NCI-H524 treated with DMSO at 0.1 percent for 48 hours (cell line): ENCODE data around the gene MICB.
"Not testable (repeated sequence)": the region's sequence is repeated elsewhere in the genome, so short reads cannot be mapped to it uniquely, and the experiment has no call there.

Source experiments
- DNase-seq: peaks from one replicate; lab custom pipeline; 2025; lab: John Stamatoyannopoulos, UW

MICB gene

DNA sequence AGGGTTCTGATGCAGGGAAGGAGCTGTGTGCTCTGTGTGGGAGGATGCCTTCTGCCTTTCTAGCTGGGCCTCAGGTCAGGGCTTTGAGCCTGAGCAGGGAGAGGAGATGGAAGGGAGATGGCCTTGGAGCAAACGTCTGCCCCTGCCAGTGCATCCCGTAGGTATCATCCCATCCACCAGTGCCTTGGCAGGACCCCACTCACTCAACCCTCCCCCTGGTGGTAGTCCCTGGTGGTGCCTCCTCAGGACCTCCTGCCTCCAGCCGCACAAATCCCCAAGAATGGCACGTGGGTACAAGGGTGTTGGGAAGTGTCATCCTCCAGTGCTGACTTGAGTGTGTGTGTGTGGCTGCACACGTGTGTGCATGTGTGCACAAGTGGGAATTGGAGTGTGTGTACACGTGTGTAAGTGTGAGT, 23.1 kb upstream of the MICB start:
- DNase-seq: no peak

DNA sequence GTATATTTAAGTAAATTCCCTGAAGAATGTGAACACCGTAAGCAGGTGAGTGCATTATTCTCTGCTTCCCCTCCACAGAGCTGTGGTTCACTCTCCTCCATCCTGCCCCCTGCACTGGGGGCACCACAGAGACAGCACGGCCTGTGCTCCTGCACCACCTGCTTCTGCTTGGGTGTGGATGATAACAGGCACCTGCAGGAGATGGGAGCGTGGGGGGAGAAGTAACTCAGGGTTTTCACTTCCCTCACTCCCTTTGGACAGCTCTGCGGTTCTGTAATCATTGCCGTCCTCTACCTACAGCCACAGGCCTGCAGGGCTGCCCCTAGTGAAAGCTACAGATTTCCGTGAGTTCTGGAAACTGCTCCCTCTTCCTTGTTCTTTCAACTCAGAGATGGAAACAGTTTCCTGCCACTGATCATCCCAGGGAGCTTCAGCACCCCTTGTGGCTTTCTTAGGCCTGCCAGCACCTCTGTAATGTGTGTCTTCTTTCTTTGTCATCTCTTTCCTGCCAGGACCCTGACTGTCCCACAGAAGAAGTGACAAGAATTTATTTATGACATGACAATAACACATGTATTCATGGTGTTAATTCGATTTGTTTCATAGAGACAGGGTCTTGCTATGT, 21.3 kb upstream of the MICB start:
- no peak for DNase-seq

DNA sequence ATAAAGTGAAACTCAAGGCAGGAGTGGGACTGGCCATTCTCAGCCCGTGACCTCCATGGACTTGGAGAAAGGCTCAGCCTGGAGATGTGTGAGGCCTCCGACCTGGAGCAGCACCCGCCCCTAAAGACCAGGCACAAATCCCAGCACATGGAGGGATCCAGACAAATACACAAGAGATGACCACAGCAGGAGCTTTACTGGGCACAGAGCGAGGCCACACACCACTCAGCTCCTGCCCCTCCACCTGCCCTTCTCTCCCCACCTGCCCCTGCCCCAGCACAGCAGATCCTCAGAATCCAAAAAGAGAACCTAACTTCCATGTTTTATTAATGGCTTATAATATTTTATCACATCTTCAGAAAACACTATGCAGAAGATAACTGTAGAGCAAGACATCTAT, 20.4 kb upstream of the MICB start:
- DNase-seq: no peak

DNA sequence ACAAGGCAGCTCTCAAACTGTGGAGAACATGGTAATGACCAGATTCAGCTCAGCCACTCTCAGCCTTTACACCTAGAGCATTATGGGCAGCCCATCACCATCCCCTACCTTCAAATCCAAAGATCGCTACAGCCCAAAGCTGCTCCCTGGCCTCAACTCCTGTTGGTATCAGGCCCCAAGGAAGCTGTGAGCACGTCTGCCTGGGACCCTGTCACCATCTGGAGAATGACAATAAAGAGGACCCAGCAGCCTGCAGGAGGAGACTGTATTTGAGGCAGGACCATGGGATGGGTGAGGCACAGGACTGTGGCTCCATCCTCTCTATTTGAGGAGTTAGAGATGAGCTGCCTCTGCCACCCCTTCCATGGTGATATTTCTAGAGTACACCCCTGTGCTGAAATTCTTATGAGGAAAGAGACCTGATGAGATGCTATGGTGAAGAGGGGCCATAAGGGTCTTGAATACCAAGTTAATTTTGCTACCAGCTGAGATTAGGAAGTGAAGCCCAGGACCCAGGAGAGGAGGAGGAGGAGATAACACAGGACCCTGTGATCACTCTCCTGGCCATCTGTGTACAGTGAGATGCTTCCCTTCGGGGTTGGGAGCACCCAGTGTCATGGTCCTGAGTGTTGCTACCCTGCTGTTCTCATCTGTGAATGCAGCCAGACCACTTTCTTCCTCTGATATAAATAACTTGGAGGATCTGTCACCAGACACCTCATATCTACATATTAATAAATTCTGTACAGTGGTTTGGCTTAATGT, 19.6 kb upstream of the MICB start:
- no peak for DNase-seq

DNA sequence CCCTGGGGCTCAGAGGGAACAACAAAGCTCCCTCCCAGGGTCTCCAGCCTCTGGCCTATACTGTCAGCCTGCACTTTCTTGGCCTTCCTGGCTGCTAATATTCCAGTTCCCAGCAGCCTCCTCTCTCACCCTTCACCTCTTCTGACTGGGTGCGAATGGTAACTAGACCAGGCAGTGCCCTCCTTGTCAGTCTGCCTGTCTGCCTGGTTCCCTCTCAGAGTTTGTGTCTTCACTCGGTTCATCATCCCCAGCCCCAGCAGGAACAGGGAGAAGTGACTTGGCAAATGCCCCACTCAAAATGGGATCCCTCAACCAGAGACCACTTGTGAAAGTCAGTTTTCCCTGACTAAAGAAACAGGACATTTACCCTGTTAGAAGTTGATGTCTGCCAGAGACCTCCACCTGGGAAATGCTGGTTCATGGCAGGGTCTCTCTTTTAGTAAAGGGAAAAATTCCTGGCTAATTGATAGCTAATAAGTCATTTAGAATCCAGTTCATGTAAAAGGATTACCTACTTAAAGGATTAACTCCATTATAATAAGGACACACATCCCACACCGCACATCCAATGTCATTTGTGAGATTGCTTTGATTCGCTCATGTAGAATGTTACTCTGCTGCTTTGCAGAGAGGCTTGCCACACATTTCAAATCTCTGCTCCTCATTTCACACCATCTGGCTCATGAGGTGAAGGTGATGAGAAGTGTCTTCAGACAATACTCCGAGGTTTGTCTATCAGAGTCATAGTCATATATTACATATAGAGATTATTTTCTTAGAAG, 18.6 kb upstream of the MICB start:
- no peak for DNase-seq

DNA sequence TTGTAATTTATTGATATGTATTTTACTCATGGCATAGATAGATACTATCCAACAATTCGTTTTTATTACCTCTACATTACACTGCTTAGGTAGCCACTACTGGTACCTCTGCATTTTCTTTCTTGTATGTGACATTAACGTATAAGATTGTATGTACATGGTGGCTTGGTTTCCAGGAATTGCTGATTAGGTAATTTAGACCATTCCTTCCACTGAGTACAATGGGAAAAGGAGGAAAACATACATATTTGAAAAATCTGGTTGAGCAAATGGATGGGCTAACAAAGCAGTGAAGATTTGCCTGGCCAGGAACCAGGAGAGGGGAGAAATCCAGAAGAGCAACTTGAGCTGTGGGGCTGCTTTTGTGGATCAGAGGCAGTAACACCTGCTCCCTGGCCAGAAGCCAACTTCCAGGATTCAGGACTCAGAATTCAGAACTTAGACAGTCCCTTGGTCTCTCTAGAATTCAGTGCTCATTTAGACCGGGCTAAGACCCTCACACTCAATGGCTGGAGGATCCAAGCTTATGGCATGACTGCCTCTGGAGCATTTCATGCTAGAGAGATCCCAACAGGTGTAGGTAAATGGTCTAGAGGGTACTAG, 17.9 kb upstream of the MICB start:
- no peak for DNase-seq

DNA sequence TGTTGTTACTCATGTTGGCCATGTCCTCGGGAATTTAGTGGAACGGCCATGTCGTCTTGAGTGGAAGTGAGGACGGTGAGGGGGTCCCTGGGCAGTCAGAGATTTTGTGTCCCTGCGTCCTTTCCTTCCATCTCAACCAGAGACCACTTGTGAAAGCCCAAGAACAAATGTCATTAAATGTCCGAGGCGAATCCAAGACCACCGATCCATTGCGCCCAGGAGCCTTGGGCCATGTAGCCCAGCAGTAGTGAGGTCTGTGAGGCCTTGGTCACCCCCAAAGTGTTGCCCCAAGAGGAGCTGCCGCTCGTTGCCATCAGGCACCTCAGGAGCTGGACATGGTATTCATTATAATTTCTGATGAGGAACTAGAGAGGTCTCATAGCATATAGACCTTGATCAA, 17.4 kb upstream of the MICB start:
- no peak for DNase-seq

DNA sequence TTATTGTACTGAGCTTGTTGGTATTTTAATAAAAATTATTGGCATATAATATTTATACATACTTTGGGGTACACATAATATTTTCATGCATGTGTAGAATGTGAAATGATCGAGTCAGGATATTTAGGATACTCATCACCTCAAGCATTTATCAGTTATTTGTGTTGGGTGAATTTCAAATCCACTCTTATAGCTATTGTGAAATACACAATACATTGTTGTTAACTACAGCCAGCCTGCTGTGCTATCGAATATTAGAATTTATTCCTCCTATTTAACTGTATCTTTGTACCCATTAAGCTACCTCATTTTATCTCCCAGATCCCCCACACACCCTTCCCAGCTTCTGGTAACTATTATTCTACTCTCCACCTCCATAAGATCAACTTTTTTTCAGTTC, 14.6 kb upstream of the MICB start:
- no peak for DNase-seq

DNA sequence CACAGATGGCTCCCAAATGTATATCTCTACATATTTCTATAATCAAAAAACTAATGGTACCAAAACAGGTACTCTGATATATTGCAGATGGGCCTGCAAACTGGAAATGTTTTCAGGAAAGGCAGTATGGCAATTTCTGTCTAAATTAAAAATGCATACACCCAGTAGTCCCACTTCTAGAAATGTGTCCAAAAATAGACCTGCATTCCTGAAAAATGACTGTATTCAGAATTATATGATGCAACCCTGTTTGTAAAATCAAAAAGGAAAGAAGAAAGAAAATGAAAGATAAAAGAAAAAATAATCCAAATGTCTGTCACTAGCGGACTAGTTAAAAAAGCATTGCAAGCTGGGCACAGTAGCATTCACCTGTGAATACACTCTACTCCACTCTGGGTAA, 12.9 kb upstream of the MICB start:
- no peak for DNase-seq

DNA sequence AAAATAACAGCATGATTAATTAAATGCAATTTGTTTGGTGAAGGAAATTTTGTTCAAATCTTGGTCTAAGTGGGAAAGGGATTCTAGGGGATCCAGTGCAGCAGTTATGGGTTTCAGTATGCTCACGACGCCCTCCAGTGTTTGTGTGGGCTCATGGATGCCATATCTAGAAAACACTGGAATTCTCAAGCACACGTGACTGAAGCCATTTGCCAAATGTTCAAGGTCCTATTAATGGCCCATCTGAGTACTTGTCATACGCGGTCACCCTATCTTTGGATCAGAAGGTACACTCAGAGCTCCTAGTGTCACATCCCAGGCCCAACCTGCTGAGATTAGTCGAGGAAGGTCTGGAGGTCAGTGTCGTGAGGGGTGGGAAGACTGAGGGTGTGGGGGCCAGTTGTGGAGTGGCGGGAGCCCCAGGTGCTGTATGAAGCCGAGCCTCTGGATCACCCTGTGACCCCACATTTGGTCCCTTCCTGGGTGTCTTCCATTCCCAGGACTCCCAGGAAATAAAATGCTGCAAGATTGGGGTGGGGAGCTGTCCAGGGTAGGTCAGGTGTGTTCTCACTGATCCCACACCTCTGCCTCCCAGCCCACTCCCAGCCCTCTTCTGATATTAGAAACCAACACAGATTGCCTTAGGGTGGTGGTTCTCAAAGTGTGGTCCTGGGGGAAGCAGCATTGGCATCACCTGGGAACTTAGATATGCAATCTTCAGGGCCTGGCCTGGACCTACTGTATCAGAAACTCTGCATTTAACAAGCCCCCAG, 11.7 kb upstream of the MICB start:
- DNase-seq: not testable (repeated sequence)

DNA sequence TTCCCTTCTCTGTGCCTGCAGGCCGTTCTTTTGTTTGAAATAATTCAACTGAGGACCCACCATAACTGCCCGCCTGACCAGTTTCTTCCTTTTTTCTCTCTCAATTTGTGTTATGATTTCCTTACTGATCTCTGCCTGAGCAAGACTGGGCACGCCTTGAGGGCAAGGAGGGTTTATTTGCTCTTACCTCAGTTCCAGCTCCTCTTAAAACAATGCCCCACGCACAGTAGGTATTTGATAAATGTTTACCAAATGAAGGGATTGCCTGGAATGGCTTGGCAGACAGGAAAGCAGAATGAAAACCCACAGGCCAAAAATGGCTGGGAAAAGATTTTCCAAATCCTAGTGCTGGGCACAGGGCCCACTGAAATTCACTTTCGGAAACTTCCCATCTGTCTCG, 10.3 kb upstream of the MICB start:
- DNase-seq: not testable (repeated sequence)

DNA sequence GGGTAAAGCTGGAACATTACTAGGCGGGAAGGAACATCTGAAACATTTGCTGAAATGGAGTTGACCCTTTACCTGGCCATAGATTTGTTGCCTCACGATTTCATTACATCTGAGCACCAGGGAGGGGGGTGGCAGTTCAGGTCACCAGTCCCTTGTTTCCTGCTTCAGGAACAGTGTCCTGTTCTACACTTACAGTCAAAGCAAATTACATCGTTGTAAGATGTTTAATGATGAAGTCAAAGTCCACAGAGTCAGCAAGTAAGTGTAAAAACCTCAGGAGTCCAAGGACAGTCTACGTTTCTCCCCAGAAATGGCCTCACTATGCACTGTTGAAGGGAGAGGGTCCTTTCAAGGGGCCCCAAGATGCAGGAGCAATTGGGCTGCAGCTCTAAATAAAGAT, 8.9 kb upstream of the MICB start:
- DNase-seq: no peak

DNA sequence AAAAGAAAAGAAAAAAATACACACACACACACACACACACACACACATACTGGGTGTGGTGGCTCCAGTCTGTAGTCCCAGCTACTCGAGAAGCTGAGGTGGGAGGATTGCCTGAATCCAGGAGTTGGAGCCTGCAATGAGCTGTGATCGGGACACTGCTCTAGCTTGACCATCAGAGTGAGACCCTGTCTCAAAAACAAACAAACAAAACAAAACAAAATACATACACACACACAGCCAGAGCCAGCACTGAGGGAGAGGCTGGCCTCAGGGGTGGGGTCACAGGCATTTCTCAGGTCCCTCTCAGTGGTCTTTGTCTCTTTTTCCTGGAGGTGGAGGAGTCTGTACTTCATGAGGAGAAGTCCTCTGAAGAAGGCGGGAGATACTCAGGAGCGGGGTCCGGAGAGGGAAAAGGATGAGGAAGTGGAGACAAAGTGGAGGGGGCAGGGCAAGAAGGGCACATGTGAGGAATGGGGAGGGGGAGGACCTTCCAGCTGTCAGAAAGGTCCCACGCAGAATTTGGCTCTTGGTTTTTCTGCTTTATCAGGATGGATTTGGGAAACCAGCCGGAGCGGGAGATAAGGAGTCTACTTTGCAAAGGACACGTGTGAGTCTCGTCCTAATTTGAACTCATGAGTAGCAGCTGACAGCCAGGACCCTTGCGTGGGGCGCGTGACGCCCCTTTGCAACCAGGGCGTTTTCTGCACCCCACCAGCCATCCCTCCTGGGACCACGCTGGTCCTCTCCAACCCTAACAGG, 7.7 kb upstream of the MICB start:
- no peak for DNase-seq

DNA sequence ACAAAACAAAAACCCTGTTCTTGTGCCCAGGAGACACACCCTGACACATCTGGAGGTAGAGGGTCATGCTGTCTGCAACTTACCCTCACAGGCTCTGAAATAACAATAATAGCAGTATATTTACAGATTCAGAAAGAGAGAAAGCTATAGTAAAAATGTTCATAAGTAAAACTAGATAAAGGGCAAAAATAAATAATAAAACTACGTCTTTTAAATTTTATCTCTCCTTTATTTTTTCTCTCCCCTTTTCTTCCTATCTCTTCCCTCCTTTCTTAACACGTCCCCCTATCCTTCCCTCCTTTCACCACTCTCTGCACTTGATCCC, 4.4 kb upstream of the MICB start:
- not testable (repeated sequence) for DNase-seq

DNA sequence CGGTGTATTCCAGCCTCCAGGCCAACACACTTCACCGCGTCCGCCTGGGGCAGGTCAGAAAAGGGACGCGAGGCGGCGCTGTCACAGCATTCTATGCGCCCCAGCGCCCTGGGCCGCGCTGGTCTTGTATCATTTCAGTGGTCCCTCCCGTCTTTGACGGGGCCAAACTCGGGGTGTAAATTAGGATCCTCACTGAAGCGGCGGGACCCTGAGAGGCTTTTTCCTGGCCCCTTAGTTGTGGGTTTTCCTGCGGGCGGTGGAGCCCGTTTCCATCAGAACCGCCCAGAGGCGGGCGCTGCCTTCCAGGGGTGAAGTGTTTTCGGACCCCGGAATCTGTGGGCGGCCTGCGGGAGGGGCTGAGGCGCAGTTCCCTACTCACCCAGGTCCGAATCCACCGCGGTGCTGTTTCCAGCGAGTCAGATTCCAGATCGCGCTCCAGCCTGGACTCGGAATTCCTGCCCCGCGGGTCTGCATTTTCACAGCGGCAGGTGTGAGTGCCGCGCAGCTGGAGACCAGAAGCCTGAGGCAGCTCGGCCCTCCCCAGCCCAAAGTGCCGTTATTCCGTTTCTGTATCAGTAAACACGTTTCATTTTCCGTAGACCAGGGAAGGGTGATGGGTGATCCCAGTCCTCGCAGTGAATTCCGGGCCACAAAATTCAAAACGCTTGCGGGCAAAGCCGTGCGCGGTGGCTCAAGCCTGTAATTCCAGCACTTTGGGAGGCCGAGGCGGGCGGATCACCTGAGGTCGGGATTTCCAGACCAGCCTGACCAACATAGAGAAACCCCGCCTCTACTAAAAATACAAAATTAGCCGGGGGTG, 3.9 kb upstream of the MICB start:
- DNase-seq: no peak

DNA sequence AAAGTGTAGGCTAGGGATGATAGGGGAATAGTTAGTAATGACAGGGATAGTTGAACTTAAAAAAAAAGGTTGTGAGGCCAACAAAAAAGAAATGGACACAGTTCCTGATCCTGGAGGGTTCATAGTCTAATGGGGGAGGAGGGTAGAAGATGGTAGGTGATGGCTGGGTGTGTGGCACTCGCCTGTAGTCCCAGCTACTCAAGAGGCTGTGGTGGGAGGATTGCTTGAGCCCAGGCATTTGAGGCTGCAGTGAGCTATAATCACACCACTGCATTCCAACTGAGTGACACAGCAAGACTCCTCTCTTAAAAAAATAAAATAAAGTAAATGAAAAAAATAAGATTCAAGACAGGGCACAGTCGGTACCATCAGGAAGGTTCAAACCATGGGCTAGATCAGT, 2.4 kb upstream of the MICB start:
- no peak for DNase-seq

DNA sequence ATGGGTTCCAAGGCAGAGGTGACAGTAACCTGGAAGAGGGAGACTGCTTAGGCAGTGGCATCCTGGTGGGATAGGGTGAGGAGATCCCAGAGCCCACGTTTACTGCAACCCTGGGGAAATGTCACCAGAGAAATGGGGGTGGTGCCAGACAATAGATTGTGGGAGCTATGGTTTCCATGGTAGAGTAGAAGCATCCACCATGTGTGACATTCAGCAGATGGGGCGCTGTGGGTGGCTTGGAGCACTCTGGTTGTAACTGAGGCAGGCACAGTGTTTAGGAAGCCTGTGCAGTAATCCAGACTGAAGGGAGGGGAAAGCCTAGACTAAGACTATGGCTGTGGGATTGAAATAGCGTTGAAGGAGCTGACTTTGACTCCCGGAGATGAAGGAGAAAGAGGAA, 1.1 kb upstream of the MICB start:
- DNase-seq: not testable (repeated sequence)

DNA sequence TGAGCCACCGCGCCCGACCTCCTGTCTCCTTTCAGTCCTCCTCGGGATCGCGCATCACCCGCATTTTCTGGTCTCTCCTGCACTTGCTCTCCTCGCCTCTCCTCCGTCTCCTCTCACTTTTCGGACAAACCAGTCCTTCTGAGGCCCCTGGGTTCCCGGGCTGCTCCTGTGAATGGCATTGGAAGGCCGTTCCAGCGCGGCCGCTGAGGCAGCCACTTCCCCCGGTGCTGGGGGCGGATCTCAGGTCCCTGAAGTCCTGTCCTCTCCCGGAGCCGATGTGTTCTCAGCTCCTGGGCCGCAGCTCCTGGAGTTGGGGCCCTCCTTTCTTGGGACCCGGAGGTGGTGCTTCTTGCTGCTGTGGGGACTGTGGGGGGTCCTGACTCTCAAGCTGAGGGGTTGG, 803 bp downstream of the MICB start:
- DNase-seq: no peak

DNA sequence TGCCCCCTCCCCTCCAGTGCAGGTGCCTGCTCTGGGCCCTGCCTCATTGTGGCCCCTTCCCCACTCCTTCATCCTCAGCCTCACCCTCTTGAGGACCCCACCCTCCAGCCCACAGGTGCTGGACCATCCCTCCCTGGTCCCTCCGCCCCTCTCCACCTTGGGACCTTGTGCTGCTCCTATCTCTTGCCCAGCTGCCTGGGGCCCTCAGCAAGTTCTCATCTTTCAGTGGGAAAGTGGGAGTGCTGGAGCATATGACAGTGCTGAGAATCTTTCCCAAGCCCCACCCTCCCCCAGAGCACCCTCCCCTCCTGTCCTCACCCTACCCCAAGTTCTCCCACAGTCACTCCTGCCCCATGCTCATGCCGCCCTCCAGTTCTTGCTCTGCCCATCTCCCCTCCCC, 1.7 kb downstream of the MICB start:
- not testable (repeated sequence) for DNase-seq

DNA sequence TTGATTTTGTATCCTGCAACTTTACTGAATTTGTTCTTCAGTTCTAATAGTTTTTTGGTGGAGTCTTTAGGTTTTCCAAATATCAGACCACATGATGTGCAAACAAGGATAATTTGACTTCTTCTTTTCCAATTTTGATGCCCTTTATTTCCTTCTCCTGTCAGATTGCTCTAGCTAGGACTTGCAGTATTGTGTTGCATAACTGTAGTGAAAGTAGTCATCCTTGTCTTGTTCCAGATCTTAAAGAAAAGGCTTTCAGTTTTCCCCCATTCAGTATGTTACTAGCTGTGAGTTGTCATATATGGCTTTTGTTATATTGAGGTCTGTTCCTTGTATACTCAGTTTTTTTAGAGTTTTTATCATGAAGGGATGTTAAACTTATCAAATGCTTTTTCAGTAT, 4.6 kb downstream of the MICB start:
- DNase-seq: no peak

DNA sequence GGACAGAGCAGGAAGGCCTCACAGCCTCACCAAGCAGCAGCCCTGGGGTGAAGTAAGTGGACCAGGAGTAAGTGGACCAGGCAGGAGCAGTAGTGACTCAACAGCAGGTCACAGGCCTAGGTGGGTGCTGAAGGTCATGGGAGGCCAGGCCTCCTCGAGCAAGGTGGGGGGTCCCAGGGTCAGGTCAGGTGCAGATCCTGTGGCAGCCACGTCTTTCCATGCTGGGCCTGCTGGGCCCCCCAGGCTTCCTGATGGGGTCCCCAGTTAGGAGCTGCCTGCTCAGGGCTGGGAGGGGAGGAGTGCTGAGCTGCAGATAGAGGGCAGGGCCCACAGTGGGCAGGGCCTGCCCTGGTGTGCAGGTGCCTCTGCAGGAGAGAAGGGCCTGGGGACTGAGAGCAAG, 11.1 kb downstream of the MICB start:
- DNase-seq: not testable (repeated sequence)
